Measurements from ENCODE around the gene ZNF324B. TPM values are rescaled to one million over a fixed set of nuclear protein-coding genes. Genes with fewer than 3 reads are reported as not detected.

Gene ZNF324B
- polyA plus RNA-seq, 1 donor = 5.2 TPM

DNA sequence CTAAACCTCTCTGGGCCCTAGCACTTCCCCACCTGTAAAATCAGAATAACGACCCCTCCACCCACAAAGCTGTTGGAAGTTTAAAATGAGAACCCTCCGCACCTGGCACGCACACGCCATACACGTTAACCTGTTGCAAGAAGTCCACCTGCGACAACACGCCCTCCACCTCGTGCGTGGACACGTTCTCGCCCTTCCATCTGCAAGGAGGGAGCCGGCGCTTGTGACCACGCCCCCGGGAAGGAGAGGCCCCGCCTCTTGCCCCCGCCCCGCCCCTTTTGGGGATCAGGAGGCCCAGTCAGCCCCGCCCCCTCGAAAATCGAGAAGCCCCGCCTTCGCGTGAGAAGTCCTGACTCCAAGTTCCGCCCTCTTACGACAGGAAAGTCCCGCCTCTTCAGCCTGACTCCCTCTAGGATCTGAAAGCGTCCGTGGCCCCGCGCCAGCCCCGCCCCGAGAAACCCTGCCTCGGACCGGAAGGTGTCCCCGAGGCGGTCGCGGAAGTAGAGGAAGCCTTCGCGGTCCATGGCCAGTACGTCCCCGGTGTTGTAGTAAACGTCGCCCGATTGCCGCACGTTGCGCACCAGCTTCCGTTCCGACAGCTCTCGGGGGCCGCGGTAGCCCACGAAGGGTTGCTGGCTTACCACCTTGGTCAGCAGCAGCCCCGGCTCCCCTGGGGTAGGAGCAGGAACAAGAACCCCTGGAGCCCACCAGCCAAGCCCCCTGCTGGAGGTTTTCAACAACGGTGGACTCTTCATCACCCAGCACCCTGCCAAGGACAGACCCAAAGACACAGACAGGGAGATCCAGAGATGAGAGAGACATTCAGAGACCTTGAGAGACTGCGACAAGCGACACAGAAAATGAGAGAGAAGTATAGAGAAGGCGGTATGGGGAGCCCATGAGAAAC lies 47.9 kb downstream of the ZNF324B start:
- peak; percentile 98 to 99 for DNase-seq
- H3K27me3 ChIP-seq (ENCODE audit: control insufficient read depth, insufficient read depth, low read length) = no peaks in the 10 kb centered on the region
- peak overlapping the region; percentile 79 for H3K4me3 ChIP-seq (ENCODE audit: low read length)
- H3K27ac ChIP-seq (ENCODE audit: low read length) = peak overlapping the region; percentile 73
- 17% methylated on average over 1 of the region's 60 CpGs for WGBS (ENCODE audit: insufficient coverage, low lambda C conversion rate)
- no peaks in the 10 kb centered on the region for H3K36me3 ChIP-seq (ENCODE audit: control insufficient read depth, insufficient read depth, low read length)
- H3K9me3 ChIP-seq (ENCODE audit: control insufficient read depth, low read depth, low read length) = peaks cover 11% of the 10 kb centered on the region
- peaks cover 5% of the 10 kb centered on the region for H3K4me1 ChIP-seq (ENCODE audit: control insufficient read depth, insufficient read depth, low read length)

GRCh38 chr19:58500242-58500641 lies 48.8 kb downstream of the ZNF324B start:
- H3K4me1 ChIP-seq (ENCODE audit: control insufficient read depth, insufficient read depth, low read length) = peaks cover 5% of the 10 kb centered on the region
- no peak for DNase-seq
- H3K36me3 ChIP-seq (ENCODE audit: control insufficient read depth, insufficient read depth, low read length) = no peaks in the 10 kb centered on the region
- H3K27me3 ChIP-seq (ENCODE audit: control insufficient read depth, insufficient read depth, low read length) = no peaks in the 10 kb centered on the region
- no CpG with 5 or more reads among the region's 14 CpGs for WGBS (ENCODE audit: insufficient coverage, low lambda C conversion rate)
- peaks cover 11% of the 10 kb centered on the region for H3K9me3 ChIP-seq (ENCODE audit: control insufficient read depth, low read depth, low read length)
- H3K27ac ChIP-seq (ENCODE audit: low read length) = no peak overlapping the region
- H3K4me3 ChIP-seq (ENCODE audit: low read length) = no peak overlapping the region

Other genes with a start within 250 kb of the ZNF324B start
- 33.8 TPM for gene ZNF544, start 222.7 kb upstream of the ZNF324B start, polyA plus RNA-seq
- 5.1 TPM for gene ZNF8, start 172.7 kb upstream of the ZNF324B start, polyA plus RNA-seq
- gene ERVK3-1, start 146.2 kb upstream of the ZNF324B start, polyA plus RNA-seq = 59.3 TPM
- 3.2 TPM for gene ZSCAN22, start 124.6 kb upstream of the ZNF324B start, polyA plus RNA-seq
- gene A1BG, start 98.1 kb upstream of the ZNF324B start, polyA plus RNA-seq = 1.8 TPM
- 2.1 TPM for gene ZNF497, start 88.9 kb upstream of the ZNF324B start, polyA plus RNA-seq
- gene ZNF837, start 70.6 kb upstream of the ZNF324B start, polyA plus RNA-seq = 4.3 TPM
- gene RPS5, start 64.4 kb upstream of the ZNF324B start, polyA plus RNA-seq = 1,486 TPM
- not detected for gene RNF225, start 56.0 kb upstream of the ZNF324B start, polyA plus RNA-seq
- 7.1 TPM for gene ZNF584, start 43.0 kb upstream of the ZNF324B start, polyA plus RNA-seq
- 8.0 TPM for gene ZNF132, start 11.5 kb upstream of the ZNF324B start, polyA plus RNA-seq
- 6.0 TPM for gene ZNF324, start 15.5 kb downstream of the ZNF324B start, polyA plus RNA-seq
- gene ZNF446, start 24.7 kb downstream of the ZNF324B start, polyA plus RNA-seq = 10.3 TPM
- 8.5 TPM for gene SLC27A5, start 60.4 kb downstream of the ZNF324B start, polyA plus RNA-seq
- gene ZBTB45, start 68.2 kb downstream of the ZNF324B start, polyA plus RNA-seq = 11.1 TPM
- gene TRIM28, start 92.4 kb downstream of the ZNF324B start, polyA plus RNA-seq = 345 TPM
- 120 TPM for gene CHMP2A, start 103.5 kb downstream of the ZNF324B start, polyA plus RNA-seq
- gene UBE2M, start 107.0 kb downstream of the ZNF324B start, polyA plus RNA-seq = 56.0 TPM
- gene MZF1, start 121.7 kb downstream of the ZNF324B start, polyA plus RNA-seq = 39.0 TPM

All from large intestine (tissue), 3 donors.